ENCODE measurements around the gene GIPC3.

DNA sequence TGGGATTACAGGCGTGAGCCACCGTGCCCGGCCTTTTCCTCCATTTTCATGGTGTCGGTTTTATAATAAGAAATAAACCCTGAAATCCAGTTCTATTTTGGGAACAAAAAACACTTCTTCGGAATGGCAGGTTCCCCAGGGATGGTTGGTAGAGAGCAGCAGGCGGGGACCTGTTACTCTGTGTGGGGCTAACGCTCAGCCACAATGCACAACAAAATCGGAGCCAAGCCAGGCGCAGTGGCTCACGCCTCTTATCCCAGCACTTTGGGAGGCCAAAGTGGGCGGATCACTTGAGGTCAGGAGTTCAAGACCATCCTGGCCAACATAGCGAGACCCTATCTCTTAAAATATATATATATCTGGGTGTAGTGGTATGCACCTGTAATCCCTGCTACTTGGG, 15.7 kb downstream of the GIPC3 start:
- TF ChIP-seq, protein P1, sequence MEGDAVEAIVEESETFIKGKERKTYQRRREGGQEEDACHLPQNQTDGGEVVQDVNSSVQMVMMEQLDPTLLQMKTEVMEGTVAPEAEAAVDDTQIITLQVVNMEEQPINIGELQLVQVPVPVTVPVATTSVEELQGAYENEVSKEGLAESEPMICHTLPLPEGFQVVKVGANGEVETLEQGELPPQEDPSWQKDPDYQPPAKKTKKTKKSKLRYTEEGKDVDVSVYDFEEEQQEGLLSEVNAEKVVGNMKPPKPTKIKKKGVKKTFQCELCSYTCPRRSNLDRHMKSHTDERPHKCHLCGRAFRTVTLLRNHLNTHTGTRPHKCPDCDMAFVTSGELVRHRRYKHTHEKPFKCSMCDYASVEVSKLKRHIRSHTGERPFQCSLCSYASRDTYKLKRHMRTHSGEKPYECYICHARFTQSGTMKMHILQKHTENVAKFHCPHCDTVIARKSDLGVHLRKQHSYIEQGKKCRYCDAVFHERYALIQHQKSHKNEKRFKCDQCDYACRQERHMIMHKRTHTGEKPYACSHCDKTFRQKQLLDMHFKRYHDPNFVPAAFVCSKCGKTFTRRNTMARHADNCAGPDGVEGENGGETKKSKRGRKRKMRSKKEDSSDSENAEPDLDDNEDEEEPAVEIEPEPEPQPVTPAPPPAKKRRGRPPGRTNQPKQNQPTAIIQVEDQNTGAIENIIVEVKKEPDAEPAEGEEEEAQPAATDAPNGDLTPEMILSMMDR (IDR thresholded peaks at IDR 0.05), result no peak
- TF ChIP-seq POLR2A (IDR thresholded peaks at IDR 0.05), result no peak

All from right lobe of liver (tissue), 4 donors.